Measurements from ENCODE around the gene ITPKB. TPM values are rescaled to one million over a fixed set of nuclear protein-coding genes. Genes with fewer than 3 reads are reported as not detected.

The ITPKB gene
- total and polyA plus RNA-seq, 7 donors: 3.9 to 14.1 (median 8.9) TPM

DNA sequence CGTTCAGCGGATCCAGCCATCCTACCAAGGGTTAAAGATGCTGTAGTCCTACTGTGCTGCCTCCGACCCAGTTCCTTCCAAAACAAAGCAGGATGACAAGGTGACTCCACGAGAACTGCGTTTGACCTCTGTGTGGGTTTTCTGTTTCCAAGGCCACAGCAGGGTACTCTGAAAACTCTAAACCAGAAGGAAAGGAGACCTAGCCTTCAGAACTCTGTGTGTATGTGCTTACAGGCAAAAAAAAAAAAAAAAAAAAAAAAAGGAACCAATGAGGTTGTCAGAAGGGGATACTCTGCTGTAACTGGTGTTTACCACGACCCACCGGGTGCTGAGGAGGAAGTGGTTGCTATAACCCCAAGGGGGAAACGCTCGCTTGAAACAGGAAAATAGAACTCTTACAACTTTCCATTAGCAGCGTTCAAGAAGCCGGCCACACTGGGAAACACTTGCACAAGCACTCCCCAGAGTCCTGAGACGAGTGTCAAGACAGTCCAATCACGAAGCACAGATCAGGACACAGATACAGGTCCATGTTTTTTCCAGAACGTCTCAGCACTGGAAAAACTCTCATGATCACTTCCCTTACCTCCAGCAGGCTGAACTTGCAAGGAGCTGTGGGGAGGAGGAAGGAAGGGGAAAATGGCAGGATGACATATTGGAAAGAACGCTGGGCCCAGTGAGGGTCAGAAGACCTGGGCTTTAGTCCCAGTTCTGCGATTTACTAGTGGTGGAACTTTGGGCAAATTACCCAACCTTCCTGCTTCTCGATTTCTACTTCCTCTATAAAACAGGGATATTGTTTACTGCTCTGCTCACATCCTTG is 64.0 kb downstream of the ITPKB start:
- no peak overlapping the region for H3K4me3 ChIP-seq
- intact Hi-C loops (cut with DNase I): no loop called here
- no peaks in the 10 kb centered on the region for H3K9me3 ChIP-seq
- peak in 2 of 4 donors; percentile 5 to 10 for ATAC-seq
- 42 to 51% (median 50%) methylated on average over 17 of the region's 17 CpGs for WGBS, 3 donors
- peaks cover 58% of the 10 kb centered on the region for H3K4me1 ChIP-seq
- TF ChIP-seq, protein P1, sequence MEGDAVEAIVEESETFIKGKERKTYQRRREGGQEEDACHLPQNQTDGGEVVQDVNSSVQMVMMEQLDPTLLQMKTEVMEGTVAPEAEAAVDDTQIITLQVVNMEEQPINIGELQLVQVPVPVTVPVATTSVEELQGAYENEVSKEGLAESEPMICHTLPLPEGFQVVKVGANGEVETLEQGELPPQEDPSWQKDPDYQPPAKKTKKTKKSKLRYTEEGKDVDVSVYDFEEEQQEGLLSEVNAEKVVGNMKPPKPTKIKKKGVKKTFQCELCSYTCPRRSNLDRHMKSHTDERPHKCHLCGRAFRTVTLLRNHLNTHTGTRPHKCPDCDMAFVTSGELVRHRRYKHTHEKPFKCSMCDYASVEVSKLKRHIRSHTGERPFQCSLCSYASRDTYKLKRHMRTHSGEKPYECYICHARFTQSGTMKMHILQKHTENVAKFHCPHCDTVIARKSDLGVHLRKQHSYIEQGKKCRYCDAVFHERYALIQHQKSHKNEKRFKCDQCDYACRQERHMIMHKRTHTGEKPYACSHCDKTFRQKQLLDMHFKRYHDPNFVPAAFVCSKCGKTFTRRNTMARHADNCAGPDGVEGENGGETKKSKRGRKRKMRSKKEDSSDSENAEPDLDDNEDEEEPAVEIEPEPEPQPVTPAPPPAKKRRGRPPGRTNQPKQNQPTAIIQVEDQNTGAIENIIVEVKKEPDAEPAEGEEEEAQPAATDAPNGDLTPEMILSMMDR (IDR thresholded peaks at IDR 0.05): no peak
- no peaks in the 10 kb centered on the region for H3K36me3 ChIP-seq (ENCODE audit: insufficient read depth in 1 of 2, low read depth in 1 of 2)
- peak in 1 of 2 donors; percentile 75 for DNase-seq
- peak overlapping the region; percentile 85 for H3K27ac ChIP-seq
- no peaks in the 10 kb centered on the region for H3K27me3 ChIP-seq (ENCODE audit: insufficient read depth in 3 of 3, low read length in 2 of 3)

DNA sequence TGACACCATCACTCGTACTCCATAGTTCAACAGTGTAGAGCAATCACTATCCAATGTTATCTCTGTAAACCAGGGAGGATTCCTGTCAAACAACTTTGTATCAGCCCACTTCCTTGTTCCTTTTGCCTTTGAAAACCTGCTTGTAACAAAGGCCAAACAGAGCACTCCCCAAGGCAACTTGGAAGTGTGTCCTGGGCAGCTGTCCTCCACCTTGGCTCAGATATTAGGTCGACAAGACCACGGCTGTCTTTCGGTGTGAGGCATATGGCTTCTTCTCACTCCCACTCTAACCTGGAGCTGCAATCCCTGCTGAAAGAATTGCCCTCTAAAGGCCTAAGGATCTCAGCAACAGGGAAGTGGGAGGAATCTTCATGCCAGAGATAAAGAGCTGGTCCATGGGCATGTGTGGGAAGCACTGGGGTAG is 66.7 kb downstream of the ITPKB start:
- no peak overlapping the region for H3K4me3 ChIP-seq
- peak overlapping the region; percentile 36 for H3K27ac ChIP-seq
- TF ChIP-seq, protein P1 (IDR thresholded peaks at IDR 0.05): no peak
- H3K27me3 ChIP-seq (ENCODE audit: insufficient read depth in 3 of 3, low read length in 2 of 3): no peaks in the 10 kb centered on the region
- no peaks in the 10 kb centered on the region for H3K9me3 ChIP-seq
- H3K4me1 ChIP-seq: peaks cover 48% of the 10 kb centered on the region
- no peak for DNase-seq
- no peak for ATAC-seq
- intact Hi-C loops (cut with DNase I): no loop called here
- no peaks in the 10 kb centered on the region for H3K36me3 ChIP-seq (ENCODE audit: insufficient read depth in 1 of 2, low read depth in 1 of 2)
- 33 to 45% (median 43%) methylated on average over 4 of the region's 4 CpGs for WGBS, 3 donors

GRCh38 chr1:226671277-226671676 is 67.8 kb downstream of the ITPKB start:
- Histone ChIP-seq H3K27me3 (ENCODE audit: insufficient read depth in 3 of 3, low read length in 2 of 3) (no peaks in the 10 kb centered on the region), H3K27ac (no peak overlapping the region), H3K9me3 (no peaks in the 10 kb centered on the region), H3K36me3 (ENCODE audit: insufficient read depth in 1 of 2, low read depth in 1 of 2) (no peaks in the 10 kb centered on the region), H3K4me3 (no peak overlapping the region), H3K4me1 (peaks cover 44% of the 10 kb centered on the region)
- DNase-seq (no peak), ATAC-seq (no peak)
- WGBS, 3 donors: 81 to 83% (median 81%) methylated on average over 5 of the region's 5 CpGs
- TF ChIP-seq, protein P1 (IDR thresholded peaks at IDR 0.05): no peak
- intact Hi-C loops (cut with DNase I): no loop called here

DNA sequence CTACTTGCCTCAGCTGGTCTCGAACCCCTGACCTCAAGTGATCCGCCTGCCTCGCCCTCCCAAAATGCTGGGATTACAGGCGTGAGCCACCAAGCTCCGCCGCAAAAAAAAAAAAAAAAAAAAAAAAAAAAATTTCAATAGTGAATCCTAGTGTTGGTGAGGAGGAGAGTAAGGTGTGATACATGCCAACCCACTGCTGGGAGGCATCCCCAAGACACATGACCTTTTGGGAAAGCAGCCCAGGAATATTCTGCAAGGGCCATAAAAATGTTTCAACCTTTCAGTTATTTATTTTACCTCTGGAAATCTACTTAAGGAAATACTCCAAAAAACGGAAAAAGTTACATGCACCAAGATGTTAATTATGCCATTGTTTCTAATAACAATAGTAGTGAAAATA is 69.0 kb downstream of the ITPKB start:
- DNase-seq (no peak), ATAC-seq (no peak)
- Histone ChIP-seq H3K4me1 (peaks cover 43% of the 10 kb centered on the region), H3K27ac (peak overlapping the region; percentile 15), H3K4me3 (no peak overlapping the region), H3K9me3 (no peaks in the 10 kb centered on the region), H3K27me3 (ENCODE audit: insufficient read depth in 3 of 3, low read length in 2 of 3) (no peaks in the 10 kb centered on the region), H3K36me3 (ENCODE audit: insufficient read depth in 1 of 2, low read depth in 1 of 2) (no peaks in the 10 kb centered on the region)
- WGBS, 3 donors: 68 to 82% (median 74%) methylated on average over 5 to 7 of the region's 7 CpGs
- intact Hi-C loops (cut with DNase I): no loop called here
- TF ChIP-seq, protein P1 (IDR thresholded peaks at IDR 0.05): no peak

All from psoas muscle (tissue), 8 donors.